ENCODE data around the gene SEZ6. TPM values are rescaled to one million over a fixed set of nuclear protein-coding genes. Genes with fewer than 3 reads are reported as not detected.

SEZ6 gene
- total RNA-seq, 1 donor from 2014 or later = not detected

GRCh38 chr17:29010129-29010528 is 4.3 kb upstream of the SEZ6 start:
- intact Hi-C loops (cut with DNase I) = no loop called here
- no peak for DNase-seq (ENCODE audit: low spot score)

- intact Hi-C loops (cut with DNase I) = no loop called here
- DNase-seq (ENCODE audit: low spot score) = no peak
Measured at GRCh38 chr17:29008591-29008990, 2.8 kb upstream of the SEZ6 start.

GRCh38 chr17:29007860-29008455 is 2.1 kb upstream of the SEZ6 start:
- intact Hi-C loops (cut with DNase I) = no loop called here

DNA sequence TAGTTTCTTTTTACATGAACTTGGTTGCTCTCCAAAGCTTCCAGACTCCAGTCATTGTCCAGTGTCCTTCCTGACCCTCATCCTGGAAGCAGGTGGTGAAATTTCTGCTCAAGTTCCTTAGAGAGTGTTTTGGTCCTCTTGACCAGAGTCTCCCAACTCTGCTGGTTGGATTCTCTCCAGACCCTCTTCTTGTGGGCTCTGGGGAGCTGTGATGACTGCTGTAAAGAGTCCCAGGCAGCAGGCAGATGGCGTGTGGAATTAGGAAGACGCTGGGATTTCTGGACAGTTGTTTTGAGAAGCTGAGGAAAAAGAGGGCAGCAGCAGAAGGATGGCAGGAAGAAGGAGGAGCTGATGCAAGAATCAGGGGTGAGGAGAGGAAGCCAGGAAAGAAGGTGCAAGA is 1.6 kb upstream of the SEZ6 start:
- DNase-seq (ENCODE audit: low spot score) = no peak
- intact Hi-C loops (cut with DNase I) = no loop called here

More at GRCh38 chr17:29007860-29008455, 2.1 kb upstream of the SEZ6 start:
- no peak for DNase-seq (ENCODE audit: low spot score)

GRCh38 chr17:29004081-29004692 is 1.6 kb downstream of the SEZ6 start:
- DNase-seq (ENCODE audit: low spot score) = no peak
- intact Hi-C loops (cut with DNase I) = no loop called here

DNA sequence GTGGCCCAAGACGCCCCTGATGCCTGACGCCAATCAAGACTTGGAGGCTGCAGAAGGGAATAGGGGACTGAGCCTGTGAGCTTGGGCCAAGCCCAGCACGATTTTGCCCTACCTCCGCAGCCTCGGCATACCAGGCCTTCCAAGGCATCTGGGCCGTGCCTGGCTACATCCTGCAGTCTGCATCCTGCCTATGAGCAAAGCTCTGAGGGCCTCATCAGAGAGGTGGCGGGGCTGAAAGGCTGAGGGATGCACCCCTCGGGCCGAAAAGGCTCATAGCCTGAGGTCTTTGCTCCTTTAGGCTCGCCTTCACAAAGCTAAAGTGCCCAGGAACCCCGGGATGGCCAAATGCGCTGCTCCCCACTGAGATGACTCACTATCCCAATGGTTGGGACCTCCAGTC is 2.5 kb downstream of the SEZ6 start:
- intact Hi-C loops (cut with DNase I) = no loop called here
- no peak for DNase-seq (ENCODE audit: low spot score)

- intact Hi-C loops (cut with DNase I) = no loop called here
Measured at GRCh38 chr17:29002811-29003210, 3.0 kb downstream of the SEZ6 start.

DNA sequence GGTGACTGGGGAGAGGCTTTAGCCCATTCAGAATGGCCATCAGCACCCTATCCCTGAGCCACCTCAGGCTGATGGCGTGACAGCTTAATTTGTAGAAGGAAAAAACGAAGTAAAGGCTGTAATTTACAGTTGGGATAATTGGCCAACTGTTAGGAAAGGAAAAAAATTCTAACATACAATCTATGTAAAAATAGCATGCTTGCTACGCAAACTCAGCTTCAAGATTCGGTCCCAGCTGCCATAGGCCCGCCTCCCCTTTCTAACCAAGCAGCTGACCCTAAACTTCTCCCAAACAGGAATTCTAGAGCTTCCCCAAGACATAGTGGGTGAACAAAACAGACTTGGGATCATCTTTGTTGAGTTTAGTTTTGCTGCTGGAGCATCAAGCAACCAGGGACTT is 4.9 kb downstream of the SEZ6 start:
- intact Hi-C loops (cut with DNase I) = no loop called here
- no peak for DNase-seq (ENCODE audit: low spot score)

More at GRCh38 chr17:29002811-29003210, 3.0 kb downstream of the SEZ6 start:
- DNase-seq (ENCODE audit: low spot score) = no peak

DNA sequence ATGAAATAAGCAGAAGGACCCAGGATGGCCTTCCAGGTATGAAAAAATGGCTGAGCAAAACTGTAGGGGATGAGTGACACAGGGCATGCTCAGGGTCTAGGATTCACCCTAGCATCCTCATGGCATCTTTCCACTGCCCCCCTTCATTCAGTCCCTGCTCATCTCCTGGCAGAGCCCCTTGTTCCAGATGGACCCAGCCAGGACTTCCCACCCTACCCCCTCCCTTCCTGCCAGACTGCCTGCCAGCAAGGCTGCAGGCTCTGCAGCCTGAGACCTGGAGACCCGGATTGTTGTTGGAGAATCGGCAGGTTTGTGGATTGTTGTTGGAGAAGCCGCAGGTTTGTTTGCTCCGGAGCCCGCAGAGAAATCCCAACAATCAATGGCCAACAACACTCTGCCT is 6.6 kb downstream of the SEZ6 start:
- DNase-seq (ENCODE audit: low spot score) = no peak
- intact Hi-C loops (cut with DNase I) = no loop called here

DNA sequence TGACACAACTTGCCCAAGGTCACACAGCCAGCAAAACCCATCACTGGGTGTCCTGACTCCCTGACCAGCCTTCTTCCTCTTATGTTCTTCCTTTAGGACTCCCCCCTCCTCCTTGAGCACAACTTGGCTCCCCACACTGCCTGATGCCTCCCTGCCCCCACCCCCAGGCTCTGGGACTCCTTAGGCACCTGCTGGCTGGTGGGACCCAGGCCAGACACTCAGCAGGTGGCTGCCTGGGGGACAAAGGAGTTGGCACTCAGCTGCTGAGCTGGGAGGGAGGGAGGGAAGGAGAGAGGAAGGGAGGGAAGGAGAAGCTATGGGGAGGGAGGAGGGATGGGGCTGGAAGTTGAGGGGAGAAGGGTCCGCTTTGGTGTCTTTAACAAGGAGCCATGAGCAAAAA is 8.0 kb downstream of the SEZ6 start:
- intact Hi-C loops (cut with DNase I) = no loop called here
- no peak for DNase-seq (ENCODE audit: low spot score)

DNA sequence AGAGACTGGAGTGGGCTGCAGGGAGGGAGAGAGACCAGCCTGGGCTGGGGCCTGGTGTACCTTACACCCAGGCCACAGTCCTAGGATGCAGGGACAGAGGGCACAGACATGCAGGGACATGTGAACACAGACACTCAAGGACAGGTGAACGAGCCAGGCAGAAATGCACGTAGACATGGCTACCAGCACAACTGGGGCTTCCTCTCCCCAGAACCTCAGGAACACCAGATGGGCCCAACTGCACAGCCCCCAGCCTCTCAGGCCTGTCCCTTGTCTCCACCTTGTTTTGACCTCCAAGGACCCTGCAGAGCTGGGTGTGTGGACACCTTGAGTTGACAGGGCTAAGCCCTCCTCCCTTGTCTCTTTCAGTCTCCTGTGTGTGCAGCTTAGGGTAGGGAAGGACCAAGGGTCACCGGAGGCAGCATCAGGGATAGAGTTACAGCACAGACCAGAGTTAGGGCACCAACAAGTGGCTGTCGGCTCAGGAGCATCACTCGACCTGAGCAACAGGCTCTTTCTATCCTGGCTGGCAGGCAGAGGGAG is 9.2 kb downstream of the SEZ6 start:
- no peak for DNase-seq (ENCODE audit: low spot score)
- intact Hi-C loops (cut with DNase I) = no loop called here

- DNase-seq (ENCODE audit: low spot score) = no peak
- intact Hi-C loops (cut with DNase I) = no loop called here
Measured at GRCh38 chr17:28993645-28994426, 12.0 kb downstream of the SEZ6 start.

- intact Hi-C loops (cut with DNase I) = no loop called here
- DNase-seq (ENCODE audit: low spot score) = no peak
Measured at GRCh38 chr17:28992625-28993600, 12.9 kb downstream of the SEZ6 start.

- DNase-seq (ENCODE audit: low spot score) = no peak
- intact Hi-C loops (cut with DNase I) = no loop called here
Measured at GRCh38 chr17:28992185-28992584, 13.6 kb downstream of the SEZ6 start.

GRCh38 chr17:28991779-28992178 is 14.1 kb downstream of the SEZ6 start:
- intact Hi-C loops (cut with DNase I) = no loop called here
- DNase-seq (ENCODE audit: low spot score) = no peak

DNA sequence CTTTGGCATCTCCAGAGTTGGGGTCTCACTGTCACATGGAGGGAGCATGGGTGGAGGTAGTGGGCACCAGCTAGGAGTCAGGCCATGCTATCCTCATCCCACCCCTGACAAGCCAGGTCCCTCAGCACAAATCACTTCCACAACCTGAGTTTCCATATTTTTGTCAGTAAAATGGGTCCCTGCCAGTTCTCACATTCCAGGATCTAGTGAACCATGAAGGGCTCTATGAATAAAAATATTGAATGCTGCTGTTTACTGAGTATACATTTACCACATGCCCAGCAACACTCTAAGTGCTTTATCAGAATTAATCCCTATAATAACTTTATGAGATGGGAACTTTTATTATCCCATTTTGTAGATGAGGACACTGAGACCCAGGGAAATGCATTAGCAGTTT is 16.8 kb downstream of the SEZ6 start:
- intact Hi-C loops (cut with DNase I) = no loop called here
- DNase-seq (ENCODE audit: low spot score) = no peak

GRCh38 chr17:28988475-28988874 is 17.4 kb downstream of the SEZ6 start:
- intact Hi-C loops (cut with DNase I) = no loop called here
- no peak for DNase-seq (ENCODE audit: low spot score)

DNA sequence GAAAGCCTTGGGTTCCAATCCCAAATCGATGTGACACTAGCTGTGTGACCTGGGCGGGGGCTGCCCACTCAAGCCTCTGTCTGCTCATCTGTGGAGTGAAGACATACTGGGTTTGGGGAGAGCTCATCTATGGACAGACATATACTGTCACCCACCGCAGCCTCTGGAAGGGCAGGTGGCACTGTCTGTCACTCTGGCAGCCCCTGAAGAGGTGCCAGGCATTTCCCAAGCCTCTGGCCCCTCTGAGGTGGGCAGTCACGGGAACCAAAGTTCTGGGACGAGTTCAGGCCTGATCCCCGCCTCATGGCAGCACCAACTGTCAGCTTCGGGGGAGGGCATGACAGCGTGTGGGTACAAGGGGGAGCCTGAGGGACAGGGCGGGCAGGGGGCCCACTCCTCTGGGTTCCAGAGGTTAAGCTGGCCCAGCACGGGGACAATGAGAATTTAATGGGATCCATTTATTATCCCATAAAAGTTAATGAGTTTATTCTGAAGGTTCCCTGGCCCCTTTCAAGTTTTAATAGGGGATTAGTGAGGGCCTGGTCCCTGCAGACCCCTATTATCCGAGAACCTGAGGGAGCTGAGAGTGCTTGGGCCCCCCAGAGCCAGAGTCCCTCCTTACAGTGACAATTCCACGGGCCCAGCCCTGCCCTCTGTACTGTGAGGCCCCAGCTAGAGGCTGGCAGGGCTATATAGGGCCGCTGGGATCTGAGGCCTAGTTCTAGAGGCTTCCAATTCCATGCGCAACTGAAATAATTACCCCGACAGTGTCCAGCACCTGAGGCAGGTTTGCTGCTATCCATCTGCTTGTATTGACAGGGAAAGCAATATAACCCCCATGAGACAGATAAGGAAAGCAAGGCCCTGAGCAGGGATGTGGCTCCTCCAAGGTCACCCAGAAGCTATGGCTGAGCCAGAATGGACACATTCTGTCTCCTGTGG is 18.8 kb downstream of the SEZ6 start:
- intact Hi-C loops (cut with DNase I) = no loop called here
- no peak for DNase-seq (ENCODE audit: low spot score)
